HFFc6 (cell line): ENCODE measurements around the gene MRLN. TPM values are rescaled to one million over a fixed set of nuclear protein-coding genes. Genes with fewer than 3 reads are reported as not detected.
"Not testable (repeated sequence)": the region's sequence is repeated elsewhere in the genome, so short reads cannot be mapped to it uniquely, and the experiment has no call there.

Experiments used
- DNase-seq: peaks from one replicate; pipeline ENCODE4 v3.0.0-alpha.2; 2018
- H3K27ac Mint-ChIP-seq: 2 replicates; pipeline ENCODE4 v1.8.0; 2020; ENCODE audit warnings: mild to moderate bottlenecking, mixed read lengths
- H3K27me3 Mint-ChIP-seq: 2 replicates; pipeline ENCODE4 v1.8.0; 2021; ENCODE audit warnings: mild to moderate bottlenecking, moderate library complexity, mixed read lengths; ENCODE audit not compliant: insufficient read depth
- H3K36me3 Mint-ChIP-seq: 2 replicates; pipeline ENCODE4 v1.8.0; 2021; ENCODE audit warnings: low read depth, mixed read lengths
- H3K4me1 Mint-ChIP-seq: 2 replicates; pipeline ENCODE4 v1.8.0; 2020; ENCODE audit warnings: low read depth, mixed read lengths
- H3K4me3 Mint-ChIP-seq: 2 replicates; pipeline ENCODE4 v1.8.0; 2020; ENCODE audit warnings: mild to moderate bottlenecking, moderate library complexity, mixed read lengths
- H3K9me3 Mint-ChIP-seq: 2 replicates; pipeline ENCODE4 v1.8.0; 2020; ENCODE audit warnings: mild to moderate bottlenecking, mixed read lengths
- total RNA-seq, 6 experiments: library from RNA; stranded (reverse); fragmentation: NEBNext Ultra II Directional; extraction: Animal tissue kit (Norgen Biotek cat#: 25700); gene quantifications; 2 replicates in 1 of 6; 3 replicates in 5 of 6; pipeline ENCODE4 v1.2.3, GENCODE V29; 2021
- TF ChIP-seq, protein P1 (sequence below): fragments of 200-600 bp; sonication (generic); IDR thresholded peaks from 2 replicates; pipeline ENCODE4 v1.5.0; 2021; ENCODE audit warnings: antibody characterized with exemption, mild to moderate bottlenecking

The MRLN gene
- total RNA-seq, 6 experiments from 2014 or later: not detected

DNA sequence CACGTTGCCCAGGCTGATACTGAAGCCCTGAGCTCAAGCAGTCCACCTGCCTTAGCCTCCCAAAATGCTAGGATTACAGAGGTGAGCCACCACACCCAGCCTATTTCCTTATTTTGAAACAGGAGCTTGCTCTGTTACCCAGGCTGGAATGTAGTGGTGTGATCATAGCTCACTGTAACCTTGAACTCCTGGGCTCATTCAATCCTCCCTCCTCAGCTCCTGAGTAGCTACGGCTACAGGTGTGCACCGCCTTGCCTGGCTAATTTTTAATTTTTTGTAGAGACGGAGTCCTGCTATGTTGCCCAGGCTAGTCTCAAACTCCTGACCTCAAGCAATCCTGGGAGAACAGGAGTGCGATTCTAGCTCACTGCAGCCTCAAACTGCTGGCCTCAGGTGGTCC, 11.7 kb downstream of the MRLN start:
- Mint-ChIP-seq H3K27ac (no peak overlapping the region), H3K4me1 (no peaks in the 10 kb centered on the region), H3K36me3 (no peaks in the 10 kb centered on the region), H3K4me3 (no peak overlapping the region), H3K9me3 (0 out of 2 replicates have a peak, but pooled peaks cover 8% of the 10 kb centered on the region), H3K27me3 (no peaks in the 10 kb centered on the region)
- TF ChIP-seq, protein P1, sequence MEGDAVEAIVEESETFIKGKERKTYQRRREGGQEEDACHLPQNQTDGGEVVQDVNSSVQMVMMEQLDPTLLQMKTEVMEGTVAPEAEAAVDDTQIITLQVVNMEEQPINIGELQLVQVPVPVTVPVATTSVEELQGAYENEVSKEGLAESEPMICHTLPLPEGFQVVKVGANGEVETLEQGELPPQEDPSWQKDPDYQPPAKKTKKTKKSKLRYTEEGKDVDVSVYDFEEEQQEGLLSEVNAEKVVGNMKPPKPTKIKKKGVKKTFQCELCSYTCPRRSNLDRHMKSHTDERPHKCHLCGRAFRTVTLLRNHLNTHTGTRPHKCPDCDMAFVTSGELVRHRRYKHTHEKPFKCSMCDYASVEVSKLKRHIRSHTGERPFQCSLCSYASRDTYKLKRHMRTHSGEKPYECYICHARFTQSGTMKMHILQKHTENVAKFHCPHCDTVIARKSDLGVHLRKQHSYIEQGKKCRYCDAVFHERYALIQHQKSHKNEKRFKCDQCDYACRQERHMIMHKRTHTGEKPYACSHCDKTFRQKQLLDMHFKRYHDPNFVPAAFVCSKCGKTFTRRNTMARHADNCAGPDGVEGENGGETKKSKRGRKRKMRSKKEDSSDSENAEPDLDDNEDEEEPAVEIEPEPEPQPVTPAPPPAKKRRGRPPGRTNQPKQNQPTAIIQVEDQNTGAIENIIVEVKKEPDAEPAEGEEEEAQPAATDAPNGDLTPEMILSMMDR: no peak
- no peak for DNase-seq

DNA sequence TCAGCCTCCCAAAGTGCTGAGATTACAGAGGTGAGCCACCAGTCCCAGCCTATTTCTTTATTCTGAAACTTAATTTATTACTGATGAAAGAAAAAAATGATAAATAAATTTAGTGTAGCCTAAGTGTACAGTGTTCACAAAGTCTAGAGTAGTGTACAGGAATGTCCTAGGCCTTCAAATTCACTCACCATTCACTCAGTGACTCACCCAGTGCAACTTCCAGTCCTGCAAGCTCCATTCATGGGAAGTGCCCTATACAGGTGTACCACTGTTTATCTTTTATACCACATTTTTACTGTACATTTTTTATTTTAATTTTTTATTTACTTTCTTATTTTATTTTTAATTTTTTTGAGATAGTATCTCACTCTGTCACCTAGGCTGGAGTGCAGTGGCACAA, 12.2 kb downstream of the MRLN start:
- H3K4me1 Mint-ChIP-seq: no peaks in the 10 kb centered on the region
- no peaks in the 10 kb centered on the region for H3K27me3 Mint-ChIP-seq
- no peak overlapping the region for H3K4me3 Mint-ChIP-seq
- no peaks in the 10 kb centered on the region for H3K36me3 Mint-ChIP-seq
- TF ChIP-seq, protein P1: no peak
- H3K9me3 Mint-ChIP-seq: 0 out of 2 replicates have a peak, but pooled peaks cover 8% of the 10 kb centered on the region
- no peak for DNase-seq
- H3K27ac Mint-ChIP-seq: no peak overlapping the region

DNA sequence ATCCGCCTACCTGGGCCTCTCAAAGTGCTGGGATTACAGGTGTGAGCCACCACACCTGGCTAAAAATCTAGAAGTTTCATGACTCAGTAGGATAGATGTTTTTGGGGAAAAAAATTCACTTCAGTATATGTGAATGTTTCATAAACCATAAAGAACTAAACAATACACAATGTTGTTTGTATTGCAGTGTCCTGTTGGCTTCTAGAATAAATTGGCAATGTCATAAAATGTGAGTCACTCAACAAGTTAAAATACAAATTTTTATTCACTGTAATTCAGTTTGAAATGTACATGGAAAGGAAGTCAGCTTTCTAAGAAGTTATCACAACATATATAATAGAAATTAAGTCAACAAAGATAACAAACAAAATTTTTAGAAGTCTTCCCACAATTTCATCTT, 16.5 kb downstream of the MRLN start:
- peaks cover 5% of the 10 kb centered on the region; the same call in 1 of the 2 replicates for H3K9me3 Mint-ChIP-seq
- no peak for DNase-seq

DNA sequence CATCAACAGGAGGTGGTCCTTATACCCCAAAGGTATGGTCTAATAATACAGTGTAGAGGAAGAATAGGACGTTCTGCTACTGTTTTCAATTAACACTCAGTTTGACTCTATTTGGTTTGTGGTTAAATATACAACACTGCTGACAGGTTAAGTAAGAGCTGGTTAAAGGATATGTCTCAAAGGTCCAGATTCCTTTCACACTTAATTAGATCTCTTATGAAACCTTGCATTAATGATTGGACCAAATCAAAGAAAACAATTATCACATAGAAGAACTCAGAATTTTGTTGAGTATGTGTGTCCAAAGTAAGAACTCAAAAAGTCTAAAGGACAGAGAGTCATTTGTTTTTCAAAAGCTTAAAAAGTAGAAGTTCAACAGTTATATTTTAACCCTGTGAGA, 18.0 kb downstream of the MRLN start:
- H3K27ac Mint-ChIP-seq: no peak overlapping the region
- H3K4me3 Mint-ChIP-seq: no peak overlapping the region
- TF ChIP-seq, protein P1: no peak
- no peaks in the 10 kb centered on the region for H3K4me1 Mint-ChIP-seq
- DNase-seq: no peak
- peaks cover 5% of the 10 kb centered on the region; the same call in 1 of the 2 replicates for H3K9me3 Mint-ChIP-seq
- peaks cover 3% of the 10 kb centered on the region; the same call in 1 of the 2 replicates for H3K27me3 Mint-ChIP-seq
- no peaks in the 10 kb centered on the region for H3K36me3 Mint-ChIP-seq

More for the DNA sequence above, 16.5 kb downstream of the MRLN start:
- H3K36me3 Mint-ChIP-seq: no peaks in the 10 kb centered on the region
- H3K4me1 Mint-ChIP-seq: no peaks in the 10 kb centered on the region
- no peak overlapping the region for H3K27ac Mint-ChIP-seq
- H3K27me3 Mint-ChIP-seq: peaks cover 3% of the 10 kb centered on the region; the same call in 1 of the 2 replicates
- TF ChIP-seq, protein P1: no peak
- no peak overlapping the region for H3K4me3 Mint-ChIP-seq

DNA sequence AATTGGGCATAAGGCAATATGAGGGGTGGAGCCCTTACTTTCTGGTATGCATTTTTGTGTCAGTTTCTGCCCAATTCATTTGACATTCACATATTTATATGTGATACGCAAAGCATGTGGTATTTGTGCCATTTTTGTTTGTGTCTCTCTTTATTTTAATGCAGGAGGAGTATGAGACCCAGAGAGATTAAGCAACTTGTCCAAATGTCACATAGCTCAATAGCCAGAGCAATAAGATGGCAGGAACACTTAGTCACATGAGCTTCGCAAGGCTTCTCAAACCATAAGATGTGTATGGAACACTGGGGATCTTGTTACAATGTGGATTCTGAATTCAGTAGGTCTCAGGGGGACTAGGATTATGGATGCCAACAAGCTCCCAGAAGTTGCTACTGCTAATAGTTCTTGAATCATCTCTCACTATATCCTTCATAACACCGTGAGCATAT, 19.2 kb downstream of the MRLN start:
- no peak overlapping the region for H3K27ac Mint-ChIP-seq
- H3K4me3 Mint-ChIP-seq: no peak overlapping the region
- H3K4me1 Mint-ChIP-seq: no peaks in the 10 kb centered on the region
- DNase-seq: no peak
- TF ChIP-seq, protein P1: no peak
- peaks cover 3% of the 10 kb centered on the region; the same call in 1 of the 2 replicates for H3K27me3 Mint-ChIP-seq
- H3K9me3 Mint-ChIP-seq: peaks cover 5% of the 10 kb centered on the region; the same call in 1 of the 2 replicates
- H3K36me3 Mint-ChIP-seq: no peaks in the 10 kb centered on the region

DNA sequence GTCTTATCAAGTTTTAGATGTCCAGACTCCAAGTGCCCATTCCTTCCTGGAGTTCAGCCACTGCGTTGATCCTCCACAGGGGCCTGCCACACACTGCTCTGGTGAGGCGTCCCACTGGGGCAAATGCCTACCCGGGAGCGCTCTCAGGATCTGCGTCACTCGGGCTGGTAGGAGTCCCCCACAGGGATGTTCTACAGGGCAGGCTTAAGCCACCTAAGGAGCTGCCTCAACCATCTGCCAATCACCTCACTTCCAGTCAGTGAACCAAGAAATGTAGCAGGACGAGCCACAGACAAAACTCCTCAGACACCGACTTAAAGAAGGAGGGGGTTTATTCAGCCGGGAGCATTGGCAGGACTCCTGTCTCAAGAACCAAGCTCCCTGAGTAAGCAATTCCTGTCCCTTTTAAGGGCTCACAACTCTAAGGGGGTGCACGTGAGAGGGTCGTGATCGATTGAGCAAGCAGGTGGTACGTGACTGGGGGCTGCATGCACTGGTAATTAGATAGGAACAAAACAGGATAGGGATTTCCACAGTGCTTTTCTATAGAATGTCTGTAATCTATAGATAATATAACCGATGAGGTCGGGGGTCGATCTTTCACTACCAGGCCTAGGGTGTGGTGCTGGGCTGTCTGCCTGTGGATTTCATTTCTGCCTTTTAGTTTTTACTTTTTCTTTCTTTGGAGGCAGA, 19.8 kb downstream of the MRLN start:
- not testable (repeated sequence) for H3K36me3 Mint-ChIP-seq, H3K4me3 Mint-ChIP-seq, H3K4me1 Mint-ChIP-seq, H3K9me3 Mint-ChIP-seq, H3K27me3 Mint-ChIP-seq, DNase-seq, H3K27ac Mint-ChIP-seq

DNA sequence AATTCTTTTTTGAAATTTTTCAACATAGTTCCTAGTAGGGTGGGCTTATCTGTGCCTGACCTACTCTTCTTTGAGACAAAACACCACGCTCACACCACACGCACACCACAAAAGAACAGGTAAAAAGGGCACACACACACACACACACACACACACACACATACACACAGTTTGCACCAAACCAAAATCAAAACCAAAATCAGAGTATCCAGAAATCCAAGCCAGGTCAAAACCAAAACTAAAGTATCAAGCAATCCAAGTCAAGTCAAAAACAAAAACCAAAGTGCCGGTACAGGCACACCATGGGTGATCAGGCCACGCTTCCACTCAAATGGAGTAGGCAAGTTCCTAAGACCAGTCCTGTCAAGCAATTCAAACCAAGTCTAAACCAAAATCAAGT, 20.4 kb downstream of the MRLN start:
- H3K27ac Mint-ChIP-seq, H3K27me3 Mint-ChIP-seq, H3K4me1 Mint-ChIP-seq, H3K4me3 Mint-ChIP-seq, DNase-seq, H3K9me3 Mint-ChIP-seq, H3K36me3 Mint-ChIP-seq: not testable (repeated sequence)

DNA sequence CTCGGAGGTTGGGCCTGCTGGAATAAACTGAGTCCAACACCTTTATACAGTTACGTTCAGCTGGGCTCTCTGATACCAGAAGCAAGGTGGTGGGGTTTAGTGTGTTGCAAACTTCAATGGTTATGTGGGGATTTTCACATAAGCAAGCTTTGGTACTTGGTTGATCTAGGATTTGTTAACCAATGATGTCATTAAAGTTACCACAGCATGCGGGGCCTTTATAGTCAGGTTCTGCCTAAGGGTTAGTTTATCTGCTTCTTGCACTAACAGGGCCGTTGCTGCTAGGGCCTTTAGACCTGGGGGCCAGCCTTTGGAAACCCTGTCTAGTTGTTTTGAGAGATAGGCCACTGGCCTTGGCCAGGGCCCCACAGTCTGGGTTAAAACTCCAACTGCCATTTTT, 24.1 kb downstream of the MRLN start:
- not testable (repeated sequence) for H3K27ac Mint-ChIP-seq, H3K9me3 Mint-ChIP-seq, H3K27me3 Mint-ChIP-seq, DNase-seq, H3K4me1 Mint-ChIP-seq, H3K4me3 Mint-ChIP-seq, H3K36me3 Mint-ChIP-seq
